Suprapubic skin (tissue), 4 donors: ENCODE data around the gene LCE1F. TPM values are rescaled to one million over a fixed set of nuclear protein-coding genes. Genes with fewer than 3 reads are reported as not detected.

Experiments used
- DNase-seq, 2 donors: peaks; one replicate each; pipeline ENCODE4 v3.0.0-alpha.2; 2019; ENCODE audit warnings: low spot score in 2 of 2
- H3K27ac ChIP-seq: fragments of 200-600 bp; sonication (generic); one replicate; pipeline ENCODE4 v1.5.1; 2019
- H3K27me3 ChIP-seq: fragments of 200-600 bp; sonication (generic); one replicate; pipeline ENCODE4 v1.5.1; 2019
- H3K36me3 ChIP-seq: fragments of 200-600 bp; sonication (generic); one replicate; pipeline ENCODE4 v1.5.1; 2019
- H3K4me1 ChIP-seq: fragments of 200-600 bp; sonication (generic); one replicate; pipeline ENCODE4 v1.5.1; 2019
- H3K4me3 ChIP-seq: fragments of 200-600 bp; sonication (generic); one replicate; pipeline ENCODE4 v1.5.1; 2019; ENCODE audit warnings: mild to moderate bottlenecking
- H3K9me3 ChIP-seq: fragments of 200-600 bp; sonication (generic); one replicate; pipeline ENCODE4 v1.5.1; 2019
- EP300 ChIP-seq: sonication (generic); formaldehyde crosslinking; IDR thresholded peaks from one replicate; pipeline ENCODE4 v1.6.1; 2017; ENCODE audit warnings: antibody characterized with exemption
- POLR2A ChIP-seq, 2 donors: fragments of 450-650 bp; IDR thresholded peaks; one replicate each; pipeline ENCODE4 v1.6.1; 2017; ENCODE audit warnings: antibody characterized with exemption in 2 of 2, mild to moderate bottlenecking in 2 of 2, moderate library complexity in 2 of 2
- POLR2AphosphoS5 ChIP-seq, 3 donors: sonication (generic); formaldehyde crosslinking; IDR thresholded peaks; one replicate each; pipeline ENCODE4 v1.6.1; 2017; ENCODE audit warnings: antibody characterized with exemption in 3 of 3
- WGBS: methylation state at CpG from one replicate; pipeline ENCODE4 v1.1.5; 2018; 5-methylcytosine and 5-hydroxymethylcytosine counted together
- total RNA-seq, 4 donors: library from RNA; depleted of rRNA; stranded (reverse); fragments of >200 nt; gene quantifications; one replicate each; pipeline ENCODE4 v1.1.0, GENCODE V29; 2016
- TF ChIP-seq, protein P1 (sequence below), 2 donors: fragments of 200-600 bp in 1 of 2; fragments of 450-650 bp in 1 of 2; sonication (generic) in 1 of 2; IDR thresholded peaks; one replicate each; pipeline ENCODE4 v1.5.1; 2016 to 2019; ENCODE audit warnings: antibody characterized with exemption in 2 of 2, mild to moderate bottlenecking in 1 of 2, moderate library complexity in 1 of 2

Gene LCE1F
- total RNA-seq, 4 donors from 2014 or later = 23.4 to 71.3 (median 42.8) TPM; not detected in 1

DNA sequence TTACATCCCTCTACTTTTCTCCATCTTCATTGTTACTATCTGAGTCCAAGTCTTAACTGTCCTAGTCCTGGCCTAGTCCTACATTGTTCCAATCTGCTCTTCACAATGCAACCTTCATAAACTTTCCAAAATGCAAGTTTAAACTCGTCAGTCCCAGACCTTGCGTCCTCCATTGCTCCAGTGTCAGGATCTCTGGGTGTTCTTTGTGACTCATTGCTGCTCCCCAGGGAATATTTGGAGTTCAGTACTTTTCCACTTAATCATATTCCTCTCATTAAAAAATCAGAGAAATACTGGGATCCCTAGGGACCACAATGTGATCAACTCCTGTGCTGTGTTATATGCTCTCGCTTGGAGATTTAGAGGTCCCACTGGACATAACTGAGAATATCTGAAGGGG, 35.1 kb upstream of the LCE1F start:
- no peak overlapping the region for H3K4me3 ChIP-seq
- no peaks in the 10 kb centered on the region for H3K4me1 ChIP-seq
- no peaks in the 10 kb centered on the region for H3K36me3 ChIP-seq
- no peak overlapping the region for H3K27ac ChIP-seq
- 58% methylated on average over 3 of the region's 3 CpGs for WGBS
- TF ChIP-seq POLR2AphosphoS5 (IDR thresholded peaks at IDR 0.05) (no peak), EP300 (no peak), POLR2A (IDR thresholded peaks at IDR 0.05) (no peak)
- TF ChIP-seq, protein P1, sequence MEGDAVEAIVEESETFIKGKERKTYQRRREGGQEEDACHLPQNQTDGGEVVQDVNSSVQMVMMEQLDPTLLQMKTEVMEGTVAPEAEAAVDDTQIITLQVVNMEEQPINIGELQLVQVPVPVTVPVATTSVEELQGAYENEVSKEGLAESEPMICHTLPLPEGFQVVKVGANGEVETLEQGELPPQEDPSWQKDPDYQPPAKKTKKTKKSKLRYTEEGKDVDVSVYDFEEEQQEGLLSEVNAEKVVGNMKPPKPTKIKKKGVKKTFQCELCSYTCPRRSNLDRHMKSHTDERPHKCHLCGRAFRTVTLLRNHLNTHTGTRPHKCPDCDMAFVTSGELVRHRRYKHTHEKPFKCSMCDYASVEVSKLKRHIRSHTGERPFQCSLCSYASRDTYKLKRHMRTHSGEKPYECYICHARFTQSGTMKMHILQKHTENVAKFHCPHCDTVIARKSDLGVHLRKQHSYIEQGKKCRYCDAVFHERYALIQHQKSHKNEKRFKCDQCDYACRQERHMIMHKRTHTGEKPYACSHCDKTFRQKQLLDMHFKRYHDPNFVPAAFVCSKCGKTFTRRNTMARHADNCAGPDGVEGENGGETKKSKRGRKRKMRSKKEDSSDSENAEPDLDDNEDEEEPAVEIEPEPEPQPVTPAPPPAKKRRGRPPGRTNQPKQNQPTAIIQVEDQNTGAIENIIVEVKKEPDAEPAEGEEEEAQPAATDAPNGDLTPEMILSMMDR (IDR thresholded peaks at IDR 0.05) = no peak
- DNase-seq = no peak
- H3K9me3 ChIP-seq = no peaks in the 10 kb centered on the region
- H3K27me3 ChIP-seq = no peaks in the 10 kb centered on the region

DNA sequence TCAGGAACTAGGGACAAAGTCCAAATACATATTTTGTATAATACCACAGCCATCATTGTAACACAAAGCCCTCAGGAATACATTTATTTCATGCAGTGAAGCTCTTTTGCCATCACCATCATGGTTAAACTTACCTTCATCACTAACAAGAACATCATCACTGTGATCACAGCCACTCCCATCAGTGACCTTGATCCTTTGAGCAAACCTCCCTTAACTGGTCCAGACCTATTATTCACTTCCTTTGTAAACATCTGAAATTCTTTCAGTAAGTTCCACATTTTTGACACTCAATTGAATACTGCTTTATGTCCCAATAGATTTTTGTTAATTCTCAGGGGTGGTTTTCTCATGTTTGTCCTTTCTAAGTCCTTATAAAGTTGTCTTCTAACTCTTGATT, 33.3 kb upstream of the LCE1F start:
- H3K27me3 ChIP-seq = no peaks in the 10 kb centered on the region
- H3K27ac ChIP-seq = no peak overlapping the region
- no peak overlapping the region for H3K4me3 ChIP-seq
- TF ChIP-seq POLR2A (IDR thresholded peaks at IDR 0.05) (no peak), POLR2AphosphoS5 (IDR thresholded peaks at IDR 0.05) (no peak), EP300 (no peak)
- TF ChIP-seq, protein P1 (IDR thresholded peaks at IDR 0.05) = no peak
- DNase-seq = no peak
- no peaks in the 10 kb centered on the region for H3K4me1 ChIP-seq
- H3K36me3 ChIP-seq = no peaks in the 10 kb centered on the region
- H3K9me3 ChIP-seq = no peaks in the 10 kb centered on the region

DNA sequence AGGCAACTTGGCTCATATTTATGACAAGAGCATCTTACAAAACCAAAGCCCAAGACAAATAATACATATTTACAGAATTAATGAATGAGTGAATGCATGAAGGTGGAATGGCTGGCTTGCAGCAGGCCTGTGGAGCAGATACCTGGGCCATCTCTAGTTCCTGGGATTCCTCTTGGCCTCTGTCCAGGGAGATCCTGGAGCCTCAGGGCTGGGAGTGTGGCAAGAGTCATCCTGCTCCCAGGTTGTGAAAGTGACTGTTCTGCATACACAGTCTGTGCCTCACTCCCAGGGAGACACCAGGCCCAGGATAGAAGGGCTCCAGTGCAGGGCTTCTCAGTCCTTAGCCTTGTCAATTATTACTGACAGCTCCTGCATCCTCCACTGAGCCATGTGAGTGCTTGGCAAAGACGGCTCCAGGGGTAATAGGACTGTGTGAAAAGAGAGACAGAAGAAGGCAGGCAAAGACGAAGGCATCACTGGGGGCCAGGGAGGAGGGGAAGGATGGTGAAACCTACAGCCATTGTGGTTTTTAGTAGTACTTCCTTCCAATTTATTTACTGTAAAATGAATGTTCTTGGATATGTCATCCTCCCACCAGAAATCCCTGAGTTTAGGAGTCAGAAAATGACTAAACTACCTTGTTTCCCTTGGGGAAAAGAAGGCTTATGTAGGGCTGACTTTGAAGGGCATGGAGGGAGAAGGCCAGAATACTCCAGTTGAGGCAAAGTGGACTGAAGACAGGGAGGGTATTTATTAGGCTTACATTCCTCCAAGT, 31.4 kb upstream of the LCE1F start:
- TF ChIP-seq EP300 (no peak), POLR2AphosphoS5 (IDR thresholded peaks at IDR 0.05) (no peak), POLR2A (IDR thresholded peaks at IDR 0.05) (no peak)
- no peaks in the 10 kb centered on the region for H3K4me1 ChIP-seq
- no peaks in the 10 kb centered on the region for H3K27me3 ChIP-seq
- no peaks in the 10 kb centered on the region for H3K36me3 ChIP-seq
- H3K9me3 ChIP-seq = no peaks in the 10 kb centered on the region
- WGBS = 65% methylated on average over 2 of the region's 2 CpGs
- H3K27ac ChIP-seq = no peak overlapping the region
- H3K4me3 ChIP-seq = no peak overlapping the region
- DNase-seq = no peak

DNA sequence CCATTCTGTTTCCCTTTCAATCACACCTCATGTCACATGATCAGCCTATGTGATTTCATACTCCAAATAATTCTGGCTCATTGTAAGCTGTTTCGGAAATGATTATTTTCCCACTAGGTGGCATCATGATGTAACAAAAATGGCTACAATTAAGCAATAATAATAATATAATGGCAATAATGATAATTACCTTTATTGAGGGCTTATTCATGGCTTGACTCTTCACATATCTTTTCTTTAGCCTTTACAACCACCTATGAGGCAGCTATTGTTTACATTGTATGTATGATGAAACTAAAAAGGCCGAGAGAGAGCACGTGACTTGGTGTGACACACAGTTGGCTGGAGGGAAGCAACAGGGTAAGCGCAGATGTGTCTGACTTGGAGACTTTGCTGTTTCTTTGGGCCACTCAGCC, 29.6 kb upstream of the LCE1F start:
- 74% methylated on average over 4 of the region's 4 CpGs for WGBS
- no peaks in the 10 kb centered on the region for H3K9me3 ChIP-seq
- H3K4me1 ChIP-seq = no peaks in the 10 kb centered on the region
- H3K27me3 ChIP-seq = no peaks in the 10 kb centered on the region
- no peaks in the 10 kb centered on the region for H3K36me3 ChIP-seq
- no peak overlapping the region for H3K4me3 ChIP-seq
- DNase-seq = no peak
- no peak for TF ChIP-seq POLR2A (IDR thresholded peaks at IDR 0.05)
- TF ChIP-seq, protein P1 (IDR thresholded peaks at IDR 0.05) = no peak
- TF ChIP-seq POLR2AphosphoS5 (IDR thresholded peaks at IDR 0.05) = no peak
- TF ChIP-seq EP300 = no peak
- H3K27ac ChIP-seq = no peak overlapping the region

DNA sequence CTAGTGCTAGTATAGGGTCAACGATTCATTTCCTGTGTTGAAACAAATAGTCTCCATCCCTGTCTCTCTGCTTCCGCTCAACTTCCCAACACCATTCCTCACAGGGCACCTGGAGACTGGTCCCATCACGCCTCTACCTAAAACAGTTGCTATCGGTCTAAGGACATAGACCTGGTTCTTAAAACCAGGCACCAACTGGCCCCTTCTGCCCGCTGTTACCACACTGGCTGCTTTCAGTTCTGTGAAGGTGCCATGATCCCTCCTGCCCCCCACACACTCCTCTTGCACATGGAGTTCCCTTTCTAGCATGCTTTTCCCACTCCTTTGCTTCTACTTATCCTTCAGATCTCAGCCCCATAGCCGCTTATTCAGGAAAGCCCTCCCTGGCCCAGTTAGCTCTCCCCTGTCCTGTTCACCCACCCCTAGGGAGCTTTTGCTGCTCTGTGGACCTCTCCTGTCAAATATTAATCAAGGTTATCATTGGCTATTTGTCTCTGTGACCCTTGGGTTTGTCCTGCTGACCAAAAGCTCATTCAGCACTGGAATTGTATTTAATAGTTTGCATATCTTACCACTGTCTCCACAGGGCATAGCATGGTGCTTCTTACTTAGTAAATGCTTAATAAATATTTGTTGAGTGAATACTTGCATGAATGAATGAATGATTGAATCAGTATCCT, 29.0 kb upstream of the LCE1F start:
- Histone ChIP-seq H3K4me3 (no peak overlapping the region), H3K4me1 (no peaks in the 10 kb centered on the region), H3K27me3 (no peaks in the 10 kb centered on the region), H3K9me3 (no peaks in the 10 kb centered on the region), H3K36me3 (no peaks in the 10 kb centered on the region), H3K27ac (no peak overlapping the region)
- whole genome bisulfite sequencing = 80% methylated on average over 6 of the region's 6 CpGs
- TF ChIP-seq, protein P1 (IDR thresholded peaks at IDR 0.05) = no peak
- TF ChIP-seq POLR2A (IDR thresholded peaks at IDR 0.05) (no peak), EP300 (no peak), POLR2AphosphoS5 (IDR thresholded peaks at IDR 0.05) (no peak)
- DNase-seq = no peak
